GM21423 (cell line): ENCODE results near the gene AEBP1.

Source experiments
- ATAC-seq: cut with Tn5 transposase; IDR thresholded peaks from one replicate; pipeline ENCODE4 v1.9.1; 2021; ENCODE audit warnings: mild to moderate bottlenecking, moderate library complexity; ENCODE audit not compliant: unreplicated experiment

The AEBP1 gene

DNA sequence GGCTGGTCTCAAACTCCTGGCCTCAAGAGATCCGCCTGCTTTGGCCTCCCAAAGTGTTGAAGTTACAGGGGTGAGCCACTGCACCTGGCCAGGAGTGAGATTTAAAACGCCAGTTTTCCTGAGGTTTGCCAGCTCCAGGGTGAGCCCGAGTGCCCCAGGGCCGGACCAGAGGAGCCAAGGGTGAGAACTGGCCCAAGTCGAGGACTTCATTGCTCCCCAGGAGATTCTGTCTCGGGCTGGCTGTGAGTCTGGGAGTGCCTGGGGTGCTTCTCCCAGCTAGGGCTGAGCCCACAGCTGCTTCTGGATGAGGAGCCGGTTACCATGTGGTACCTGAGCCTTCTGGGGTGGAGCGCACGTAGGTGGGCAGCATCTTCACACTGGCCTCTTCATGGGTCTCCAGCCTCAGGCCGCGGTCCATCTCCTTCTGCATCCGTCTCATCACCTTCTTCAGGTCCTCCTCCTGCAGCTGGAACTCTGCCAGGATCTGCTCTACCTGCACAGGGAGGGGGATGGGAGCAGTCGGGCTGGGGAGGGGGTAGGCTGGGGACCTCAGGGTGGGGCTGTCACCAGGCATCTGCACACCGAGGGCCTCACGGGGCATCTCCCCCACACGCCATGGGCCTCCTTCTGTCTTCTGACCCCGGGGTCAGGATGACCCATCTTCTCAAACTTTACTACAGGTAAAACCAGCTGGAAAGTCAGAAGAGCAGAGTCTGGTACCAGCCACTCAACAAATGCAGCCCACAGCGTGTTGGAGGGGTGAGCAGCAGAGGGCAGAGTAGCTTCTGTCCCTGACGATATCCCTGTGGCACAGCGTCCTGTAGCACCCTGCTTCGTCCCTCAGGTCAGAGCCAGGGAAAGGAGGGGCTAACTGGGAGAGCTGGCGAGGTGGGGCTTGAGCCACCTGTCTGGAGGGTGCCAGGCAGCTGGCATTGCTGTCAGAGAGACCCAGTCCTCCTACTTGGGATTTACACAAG, 49.1 kb downstream of the AEBP1 start:
- no peak for ATAC-seq

DNA sequence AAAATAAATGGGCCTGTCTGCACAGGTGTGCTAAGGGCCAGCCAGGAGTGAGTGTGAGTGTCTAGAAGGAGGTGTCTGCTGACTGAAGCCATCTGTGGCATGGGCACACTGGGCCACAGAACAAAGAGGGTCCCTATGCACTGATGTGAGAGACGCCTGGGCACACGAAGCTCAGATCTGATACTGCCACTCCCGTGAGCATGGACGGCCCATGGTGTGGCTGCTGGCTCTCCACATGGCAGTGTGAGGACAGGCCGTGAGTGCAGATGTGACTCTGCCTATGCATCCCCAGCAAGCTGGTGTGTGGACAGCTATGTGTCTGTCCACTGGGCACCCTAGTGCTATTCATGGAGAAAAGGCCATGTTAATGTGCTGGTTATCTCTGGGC, 49.8 kb downstream of the AEBP1 start:
- no peak for ATAC-seq

GRCh38 chr7:44154703-44155102, 50.6 kb downstream of the AEBP1 start:
- no peak for ATAC-seq

GRCh38 chr7:44155191-44156185, 51.3 kb downstream of the AEBP1 start:
- no peak for ATAC-seq

- ATAC-seq = no peak
Observed at GRCh38 chr7:44156453-44157010, 52.4 kb downstream of the AEBP1 start.

DNA sequence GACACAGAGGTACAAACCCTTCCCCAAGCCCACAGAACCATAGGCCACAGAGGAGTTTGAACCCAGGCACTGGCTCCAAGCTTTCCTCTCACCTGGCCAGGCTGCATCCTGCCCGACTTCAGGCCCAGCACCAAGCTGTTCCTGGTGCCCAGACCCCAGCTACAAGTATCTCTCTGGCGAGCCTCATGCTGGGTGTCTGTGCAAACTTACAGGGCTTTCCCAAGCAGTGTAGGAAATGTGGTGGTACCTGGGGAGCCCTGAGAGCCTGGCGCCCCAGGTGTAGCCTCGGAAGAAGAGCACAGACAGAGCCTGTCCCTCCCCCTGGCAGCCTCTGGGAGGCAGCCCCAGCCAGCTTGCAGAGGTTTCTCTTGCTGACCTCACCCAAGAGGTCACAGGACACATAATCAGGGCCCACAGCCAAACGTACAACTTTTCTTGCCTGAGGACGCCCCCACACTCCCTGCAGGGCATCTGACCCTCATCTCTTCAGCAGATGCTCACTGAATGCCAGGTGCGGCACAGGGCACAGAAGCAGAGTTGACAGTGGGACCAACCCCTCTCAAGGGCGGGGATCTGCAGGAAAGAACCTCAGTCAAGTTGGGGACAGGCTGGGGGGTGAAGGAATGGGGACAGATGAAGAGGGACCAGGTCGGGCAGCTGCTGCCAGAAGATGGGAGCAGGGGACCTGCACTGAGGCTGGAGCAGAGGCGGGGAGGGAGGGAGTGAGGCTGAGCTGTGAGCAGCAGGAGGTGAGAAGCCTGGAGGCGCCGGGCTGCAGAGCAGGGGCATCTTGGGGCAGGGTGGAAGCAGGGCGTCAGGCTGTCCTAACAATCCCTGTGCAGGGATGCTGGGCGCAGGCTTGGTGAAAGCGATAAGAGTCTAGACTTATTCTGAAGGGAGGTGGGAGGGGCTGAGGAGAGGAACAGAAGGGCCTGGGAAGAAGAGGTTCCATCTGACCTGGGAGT, 53.3 kb downstream of the AEBP1 start:
- ATAC-seq = no peak

DNA sequence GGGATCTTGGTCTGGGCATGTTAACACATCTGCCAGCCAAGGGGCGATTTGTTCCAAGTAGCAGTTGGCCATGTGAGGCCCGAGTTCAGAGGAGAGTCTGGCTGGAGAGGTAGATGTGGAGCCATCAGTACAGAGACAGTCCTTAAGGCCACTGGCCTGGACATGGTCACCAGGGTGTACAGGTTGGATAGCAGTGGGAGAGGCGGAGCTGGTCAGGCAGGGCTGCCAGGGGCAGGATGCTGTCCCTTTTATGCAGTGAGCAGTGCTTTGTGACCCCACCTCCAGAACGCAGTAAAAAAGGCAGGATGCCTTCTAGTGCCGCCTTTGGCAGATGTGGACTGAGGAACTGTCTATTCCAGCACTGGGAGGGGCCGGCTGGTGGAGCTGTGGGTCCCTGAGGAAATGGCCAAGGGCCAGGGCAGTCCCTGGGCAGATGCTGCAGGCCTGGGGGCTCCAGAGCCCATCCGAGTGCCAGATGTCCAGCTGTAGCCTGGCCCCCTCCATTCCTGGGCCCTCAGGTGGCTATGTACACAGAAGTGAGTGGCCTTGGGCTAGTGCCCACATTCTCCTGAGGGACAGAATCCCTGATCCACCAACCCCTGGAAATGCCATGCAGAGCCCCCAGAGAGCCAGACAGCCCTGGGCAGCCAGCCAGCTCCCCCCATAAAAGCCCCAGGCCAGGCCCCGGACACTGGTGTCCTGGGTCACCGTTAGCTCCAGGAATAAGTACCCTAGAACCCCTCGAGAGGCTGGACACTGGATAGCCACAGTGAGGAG, 54.1 kb downstream of the AEBP1 start:
- ATAC-seq = no peak

- no peak for ATAC-seq
Observed at GRCh38 chr7:44158873-44159631, 54.9 kb downstream of the AEBP1 start.

DNA sequence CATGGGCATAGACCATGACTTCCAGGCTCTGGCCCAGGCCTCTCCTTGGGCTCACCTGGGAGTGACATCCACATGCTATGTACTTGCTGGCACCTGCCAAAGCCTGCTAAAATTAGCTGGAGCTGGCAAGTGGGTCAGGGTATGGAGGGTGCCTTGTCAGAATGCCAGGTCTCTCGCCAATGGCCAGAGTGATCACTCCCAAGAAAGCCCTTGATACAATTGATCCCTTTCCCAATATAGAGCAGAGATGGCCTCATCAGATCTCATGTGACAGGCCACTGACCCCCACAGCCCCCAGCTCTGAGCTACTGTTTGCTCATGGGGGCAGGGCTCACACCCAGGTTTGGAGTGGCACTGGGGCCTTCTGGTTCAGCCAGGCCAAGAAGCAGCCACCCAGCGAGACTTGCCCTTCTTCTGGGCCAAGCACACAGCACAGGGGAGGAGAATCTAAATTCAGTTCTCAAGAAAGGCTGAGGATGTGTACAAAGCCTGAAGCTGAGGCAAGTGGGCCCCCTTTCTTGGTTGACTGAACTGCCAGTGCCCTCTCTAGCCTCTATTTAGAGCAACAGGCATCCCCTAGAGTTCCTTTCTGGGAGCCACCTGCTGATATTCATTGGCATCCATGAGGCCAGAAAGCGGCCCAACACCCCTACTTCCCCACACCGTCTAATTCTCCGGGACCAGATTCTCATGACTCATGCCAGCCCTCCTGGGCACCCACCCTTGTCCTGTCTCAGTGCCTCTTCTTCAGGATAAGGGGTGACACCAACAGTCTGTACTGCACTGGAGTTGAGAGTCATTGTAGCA, 55.9 kb downstream of the AEBP1 start:
- no peak for ATAC-seq

DNA sequence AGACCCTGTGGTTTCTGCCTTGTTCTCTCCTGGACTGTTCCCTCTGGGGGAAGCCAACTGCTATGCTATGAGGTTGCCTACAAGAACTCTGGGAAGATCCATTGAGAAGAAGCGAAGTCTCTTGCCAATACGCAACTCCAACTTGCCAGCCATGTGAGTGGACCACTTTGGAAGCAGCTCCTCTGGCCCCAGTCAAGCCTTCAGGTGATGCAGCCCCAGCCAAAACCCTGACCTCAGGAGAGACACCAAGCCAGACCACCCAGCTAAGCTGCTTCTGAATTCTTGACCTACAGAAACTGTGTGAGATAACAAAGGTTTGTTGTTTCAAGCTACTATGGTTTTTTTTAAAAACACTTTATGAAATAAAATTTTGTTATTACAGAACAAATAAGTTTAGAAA, 57.2 kb downstream of the AEBP1 start:
- no peak for ATAC-seq

DNA sequence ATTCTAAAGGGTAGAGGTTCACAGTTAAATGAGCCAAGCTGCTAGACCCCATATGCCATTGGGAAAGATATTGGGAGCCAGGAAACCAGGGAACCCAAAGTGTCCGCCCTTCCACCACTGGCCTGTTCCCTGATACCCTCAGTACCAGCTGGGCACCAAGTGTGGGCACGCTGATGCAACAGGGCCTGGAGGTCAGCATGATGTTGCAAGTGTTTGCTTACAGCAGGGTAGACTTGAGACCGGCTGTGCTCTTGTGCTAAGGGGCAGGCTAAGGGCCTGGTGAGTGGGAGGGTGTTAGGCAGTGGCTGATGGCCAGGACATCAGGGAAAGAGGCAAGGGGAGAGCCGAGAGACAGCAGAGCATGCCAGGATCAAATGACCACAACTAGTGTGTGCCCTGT, 58.0 kb downstream of the AEBP1 start:
- no peak for ATAC-seq

- no peak for ATAC-seq
Observed at GRCh38 chr7:44162785-44163395, 58.7 kb downstream of the AEBP1 start.

GRCh38 chr7:44163591-44163990, 59.4 kb downstream of the AEBP1 start:
- ATAC-seq = no peak
